ENCODE results near the gene FICD. TPM values are rescaled to one million over a fixed set of nuclear protein-coding genes. Genes with fewer than 3 reads are reported as not detected.

The FICD gene
- total RNA-seq, 4 donors from 2014 or later = 3.3 to 8.8 (median 5.5) TPM

GRCh38 chr12:108514468-108514972, 557 bp upstream of the FICD start:
- TF ChIP-seq EP300 (IDR thresholded peaks at IDR 0.05) = no peak
- TF ChIP-seq POLR2AphosphoS5 (IDR thresholded peaks at IDR 0.05) = no peak
- TF ChIP-seq POLR2A (IDR thresholded peaks at IDR 0.05) = no peak
- TF ChIP-seq CTCF (IDR thresholded peaks at IDR 0.05) = no peak
- peak; percentile 18 for ATAC-seq
- Histone ChIP-seq H3K4me3 (peak overlapping the region; percentile 8 to 70), H3K4me1 (peaks cover 0 to 30% (median 8%) of the 10 kb centered on the region in 3 donors), H3K36me3 (peaks cover 0 to 29% of the 10 kb centered on the region in 2 donors), H3K27me3 (no peaks in the 10 kb centered on the region), H3K27ac (peak overlapping the region in 2 of 4 donors; percentile 41 to 56), H3K9me3 (no peaks in the 10 kb centered on the region)
- WGBS, 2 donors (ENCODE audit: low coverage in 1 of 2) = 7 to 29% methylated on average over 14 to 19 of the region's 19 CpGs

GRCh38 chr12:108515916-108516315, 839 bp downstream of the FICD start:
- 80% methylated on average over 2 of the region's 5 CpGs; no CpG with 5 or more reads in 1 of the 2 donors for WGBS, 2 donors (ENCODE audit: low coverage in 1 of 2)
- peak overlapping the region in 2 of 4 donors; percentile 83 to 84 for H3K27ac ChIP-seq

GRCh38 chr12:108516511-108517275, 1.6 kb downstream of the FICD start:
- Histone ChIP-seq H3K27me3 (no peaks in the 10 kb centered on the region), H3K36me3 (peaks cover 0 to 51% of the 10 kb centered on the region in 2 donors), H3K4me3 (no peak overlapping the region), H3K4me1 (peaks cover 0 to 38% (median 8%) of the 10 kb centered on the region in 3 donors), H3K27ac (no peak overlapping the region), H3K9me3 (no peaks in the 10 kb centered on the region)
- 82 to 92% methylated on average over 6 to 11 of the region's 23 CpGs for WGBS, 2 donors (ENCODE audit: low coverage in 1 of 2)
- TF ChIP-seq POLR2AphosphoS5 (IDR thresholded peaks at IDR 0.05) (no peak), POLR2A (IDR thresholded peaks at IDR 0.05) (no peak), EP300 (IDR thresholded peaks at IDR 0.05) (no peak), CTCF (IDR thresholded peaks at IDR 0.05) (no peak)
- ATAC-seq = no peak

More at GRCh38 chr12:108515916-108516315, 839 bp downstream of the FICD start:
- no peak for TF ChIP-seq EP300 (IDR thresholded peaks at IDR 0.05)
- TF ChIP-seq POLR2AphosphoS5 (IDR thresholded peaks at IDR 0.05) = no peak
- TF ChIP-seq CTCF (IDR thresholded peaks at IDR 0.05) = no peak
- TF ChIP-seq POLR2A (IDR thresholded peaks at IDR 0.05) = no peak
- Histone ChIP-seq H3K4me3 (peak overlapping the region; percentile 62 to 70), H3K27me3 (no peaks in the 10 kb centered on the region), H3K36me3 (peaks cover 0 to 43% of the 10 kb centered on the region in 2 donors), H3K4me1 (peaks cover 0 to 38% (median 8%) of the 10 kb centered on the region in 3 donors), H3K9me3 (no peaks in the 10 kb centered on the region)
- ATAC-seq = no peak

- Histone ChIP-seq H3K36me3 (peaks cover 0 to 59% of the 10 kb centered on the region in 2 donors), H3K4me1 (peaks cover 0 to 32% (median 8%) of the 10 kb centered on the region in 3 donors), H3K4me3 (no peak overlapping the region), H3K9me3 (no peaks in the 10 kb centered on the region), H3K27ac (no peak overlapping the region), H3K27me3 (no peaks in the 10 kb centered on the region)
- TF ChIP-seq EP300 (IDR thresholded peaks at IDR 0.05) = no peak
- no peak for TF ChIP-seq CTCF (IDR thresholded peaks at IDR 0.05)
- TF ChIP-seq POLR2AphosphoS5 (IDR thresholded peaks at IDR 0.05) = no peak
- no peak for TF ChIP-seq POLR2A (IDR thresholded peaks at IDR 0.05)
- WGBS, 2 donors (ENCODE audit: low coverage in 1 of 2) = 85 to 100% methylated on average over 3 to 7 of the region's 12 CpGs
- ATAC-seq = no peak
These were observed 2.4 kb downstream of the FICD start for GRCh38 chr12:108517288-108518100.
